A549 (cell line): Measurements from ENCODE around the gene PYROXD2.

ENCODE experiments used
- EHMT2 ChIP-seq: fragments of 200-600 bp; sonication (generic); IDR thresholded peaks from 2 replicates; pipeline ENCODE4 v1.6.1; 2016; ENCODE audit warnings: antibody characterized with exemption, low read depth, mild to moderate bottlenecking, moderate library complexity
- MYC ChIP-seq: IDR thresholded peaks from 2 replicates; pipeline ENCODE4 v1.6.1; 2012; ENCODE audit warnings: mild to moderate bottlenecking, inconsistent platforms, low read length, improper control_type of control experiment, borderline replicate concordance
- POLR2A ChIP-seq: IDR thresholded peaks from 2 replicates; pipeline ENCODE4 v1.6.1; 2012; ENCODE audit warnings: mild to moderate bottlenecking, low read length
- POLR2AphosphoS2 ChIP-seq: conservative IDR thresholded peaks from 2 replicates; pipeline ENCODE4 v1.6.1; 2012; ENCODE audit warnings: low read length, improper control_type of control experiment, inconsistent platforms
- RAD21 ChIP-seq, 2 experiments: fragments of >200 bp in 1 of 2; sonication (Bioruptor Twin) in 1 of 2; formaldehyde crosslinking in 1 of 2; IDR thresholded peaks in 1 of 2; conservative IDR thresholded peaks in 1 of 2; 2 replicates in 1 of 2; 3 replicates in 1 of 2; pipeline ENCODE4 v1.6.1; 2012 to 2018; ENCODE audit warnings: inconsistent platforms in 1 of 2
- TF ChIP-seq, protein P1 (sequence below): fragments of >200 bp; sonication (Bioruptor Twin); formaldehyde crosslinking; IDR thresholded peaks from 3 replicates; pipeline ENCODE4 v1.5.1; 2016
- TF ChIP-seq, protein P2 (sequence below): fragments of 150-350 bp; IDR thresholded peaks from 2 replicates; pipeline ENCODE4 v1.6.1; 2014; ENCODE audit warnings: low read depth, mild to moderate bottlenecking, low read length

DNA sequence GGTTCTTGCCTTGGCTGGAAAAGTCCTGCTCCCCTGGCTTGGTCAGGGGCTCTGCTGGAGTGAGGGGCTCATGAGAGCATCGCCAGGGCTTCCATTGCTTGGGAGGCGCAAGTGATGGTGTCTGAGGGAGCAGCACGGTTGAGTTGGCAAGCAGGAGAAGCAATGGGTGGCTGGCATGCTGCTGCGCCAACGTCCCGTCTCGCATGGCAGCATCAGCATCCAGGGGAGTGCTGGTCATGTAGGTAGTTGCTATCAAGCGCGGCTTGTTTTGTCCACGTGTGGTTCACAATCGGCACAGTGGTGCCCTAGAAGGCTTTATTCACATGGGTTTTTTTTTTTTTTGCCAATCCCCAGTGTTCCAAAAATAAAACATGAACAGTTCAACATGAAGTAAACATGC, 3.8 kb downstream of the PYROXD2 start:
- TF ChIP-seq POLR2A (no peak), EHMT2 (no peak), POLR2AphosphoS2 (no peak), RAD21 (conservative IDR thresholded peaks at IDR 0.05 in 1 of 2, IDR thresholded peaks at IDR 0.05 in 1 of 2) (no peak), MYC (no peak)
- TF ChIP-seq, protein P1, sequence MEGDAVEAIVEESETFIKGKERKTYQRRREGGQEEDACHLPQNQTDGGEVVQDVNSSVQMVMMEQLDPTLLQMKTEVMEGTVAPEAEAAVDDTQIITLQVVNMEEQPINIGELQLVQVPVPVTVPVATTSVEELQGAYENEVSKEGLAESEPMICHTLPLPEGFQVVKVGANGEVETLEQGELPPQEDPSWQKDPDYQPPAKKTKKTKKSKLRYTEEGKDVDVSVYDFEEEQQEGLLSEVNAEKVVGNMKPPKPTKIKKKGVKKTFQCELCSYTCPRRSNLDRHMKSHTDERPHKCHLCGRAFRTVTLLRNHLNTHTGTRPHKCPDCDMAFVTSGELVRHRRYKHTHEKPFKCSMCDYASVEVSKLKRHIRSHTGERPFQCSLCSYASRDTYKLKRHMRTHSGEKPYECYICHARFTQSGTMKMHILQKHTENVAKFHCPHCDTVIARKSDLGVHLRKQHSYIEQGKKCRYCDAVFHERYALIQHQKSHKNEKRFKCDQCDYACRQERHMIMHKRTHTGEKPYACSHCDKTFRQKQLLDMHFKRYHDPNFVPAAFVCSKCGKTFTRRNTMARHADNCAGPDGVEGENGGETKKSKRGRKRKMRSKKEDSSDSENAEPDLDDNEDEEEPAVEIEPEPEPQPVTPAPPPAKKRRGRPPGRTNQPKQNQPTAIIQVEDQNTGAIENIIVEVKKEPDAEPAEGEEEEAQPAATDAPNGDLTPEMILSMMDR: no peak
- TF ChIP-seq, protein P2, sequence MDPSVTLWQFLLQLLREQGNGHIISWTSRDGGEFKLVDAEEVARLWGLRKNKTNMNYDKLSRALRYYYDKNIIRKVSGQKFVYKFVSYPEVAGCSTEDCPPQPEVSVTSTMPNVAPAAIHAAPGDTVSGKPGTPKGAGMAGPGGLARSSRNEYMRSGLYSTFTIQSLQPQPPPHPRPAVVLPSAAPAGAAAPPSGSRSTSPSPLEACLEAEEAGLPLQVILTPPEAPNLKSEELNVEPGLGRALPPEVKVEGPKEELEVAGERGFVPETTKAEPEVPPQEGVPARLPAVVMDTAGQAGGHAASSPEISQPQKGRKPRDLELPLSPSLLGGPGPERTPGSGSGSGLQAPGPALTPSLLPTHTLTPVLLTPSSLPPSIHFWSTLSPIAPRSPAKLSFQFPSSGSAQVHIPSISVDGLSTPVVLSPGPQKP: no peak
